ENCODE measurements around the gene EHMT1. TPM values are rescaled to one million over a fixed set of nuclear protein-coding genes. Genes with fewer than 3 reads are reported as not detected.

Gene EHMT1
- polyA plus RNA-seq, 1 of the 3 experiments (the other 2 are of a cell fraction) = 39.5 TPM

- Histone ChIP-seq H3K4me1 (ENCODE audit: control insufficient read depth in 1 of 2, insufficient read depth in 2 of 2, low read depth in 1 of 2, low read length in 1 of 2) (no peaks in the 10 kb centered on the region), H3K4me2 (no peak overlapping the region), H3K27me3 (ENCODE audit: insufficient read depth) (no peaks in the 10 kb centered on the region), H3K27ac (ENCODE audit: low read depth in 2 of 2, low read length in 1 of 2) (no peak overlapping the region; a peak in 1 of 4 replicates), H3K36me3 (replicated peaks in 1 of 2; ENCODE audit: control insufficient read depth in 1 of 2, insufficient read depth in 2 of 2, low read length in 1 of 2) (peaks cover 9 to 13% of the 10 kb centered on the region in 2 experiments), H3K9ac (no peak overlapping the region), H3K79me2 (ENCODE audit: insufficient read depth) (peaks cover 66% of the 10 kb centered on the region), H2AFZ (ENCODE audit: low read depth) (no peak overlapping the region), H3K9me3 (no peaks in the 10 kb centered on the region), H3K9me2 (no peaks in the 10 kb centered on the region), H4K20me1 (ENCODE audit: insufficient read depth) (peaks cover 19% of the 10 kb centered on the region), H3K4me3 (ENCODE audit: low read depth in 2 of 2, low read length in 1 of 2) (no peak overlapping the region), H3F3A (replicated peaks; ENCODE audit: insufficient read depth) (peaks cover 8% of the 10 kb centered on the region)
- TF ChIP-seq FOXJ3 (CRISPR knock-in tag; IDR thresholded peaks at IDR 0.05) (no peak), GATA2 (CRISPR knock-in tag; IDR thresholded peaks at IDR 0.05) (no peak), FOSL2 (IDR thresholded peaks at IDR 0.05; ENCODE audit: borderline replicate concordance, low read depth) (no peak), NFIC (IDR thresholded peaks at IDR 0.05; ENCODE audit: borderline replicate concordance) (no peak), MEF2A (IDR thresholded peaks at IDR 0.05; ENCODE audit: borderline replicate concordance, low read depth) (no peak), MAX (IDR thresholded peaks at IDR 0.05; ENCODE audit: low read depth) (no peak), POLR2AphosphoS5 (IDR thresholded peaks at IDR 0.05; ENCODE audit: low read depth, low read length) (no peak), EZH2phosphoT487 (IDR thresholded peaks at IDR 0.05; ENCODE audit: borderline replicate concordance, low read depth) (no peak)
- CTCF ChIA-PET = no interaction called here
- POLR2A ChIA-PET = no interaction called here
- 95% methylated on average over 10 of the region's 15 CpGs for WGBS (ENCODE audit: low lambda C conversion rate)
- DNase-seq = no peak
Observed at GRCh38 chr9:137723783-137724445, 105.1 kb downstream of the EHMT1 start.

DNA sequence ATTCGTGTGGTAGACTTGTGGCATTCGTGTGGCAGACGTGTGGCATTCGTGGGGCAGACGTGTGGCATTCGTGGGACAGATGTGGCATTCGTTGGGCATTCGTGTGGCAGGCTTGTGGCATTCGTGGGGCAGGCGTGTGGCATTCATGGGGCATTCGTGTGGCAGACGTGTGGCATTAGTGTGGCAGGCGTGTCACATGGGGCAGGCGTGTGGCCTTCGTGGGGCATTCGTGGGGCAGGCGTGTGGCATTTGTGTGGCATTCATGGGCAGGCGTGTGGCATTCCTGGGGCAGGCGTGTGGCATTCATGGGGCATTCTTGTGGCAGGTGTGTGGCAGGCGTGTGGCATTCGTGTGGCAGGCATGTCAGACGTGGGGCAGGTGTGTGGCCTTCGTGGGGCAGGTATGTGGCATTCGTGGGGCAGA, 106.0 kb downstream of the EHMT1 start:
- Histone ChIP-seq H3K9ac (no peak overlapping the region), H3K36me3 (replicated peaks in 1 of 2; ENCODE audit: control insufficient read depth in 1 of 2, insufficient read depth in 2 of 2, low read length in 1 of 2) (peaks cover 13 to 17% of the 10 kb centered on the region in 2 experiments), H3K4me1 (ENCODE audit: control insufficient read depth in 1 of 2, insufficient read depth in 2 of 2, low read depth in 1 of 2, low read length in 1 of 2) (no peaks in the 10 kb centered on the region), H3K4me2 (no peak overlapping the region), H3K9me3 (no peaks in the 10 kb centered on the region), H3K4me3 (ENCODE audit: low read depth in 2 of 2, low read length in 1 of 2) (no peak overlapping the region), H4K20me1 (ENCODE audit: insufficient read depth) (peaks cover 19% of the 10 kb centered on the region), H3K9me2 (no peaks in the 10 kb centered on the region), H2AFZ (ENCODE audit: low read depth) (no peak overlapping the region), H3K79me2 (ENCODE audit: insufficient read depth) (peaks cover 71% of the 10 kb centered on the region), H3F3A (replicated peaks; ENCODE audit: insufficient read depth) (peaks cover 8% of the 10 kb centered on the region), H3K27ac (ENCODE audit: low read depth in 2 of 2, low read length in 1 of 2) (no peak overlapping the region), H3K27me3 (ENCODE audit: insufficient read depth) (no peaks in the 10 kb centered on the region)
- DNase-seq = no peak
- ChIA-PET POLR2A (no interaction called here), CTCF (interaction anchor here (0.7 kb wide), 1 partner anchor 462 kb away, joined by 3 read pairs; no protein-coding TSS in a partner anchor)
- TF ChIP-seq PBX3 (IDR thresholded peaks at IDR 0.05) (no peak), RAD21 (IDR thresholded peaks at IDR 0.05; ENCODE audit: low read length) (no peak), FOXJ3 (CRISPR knock-in tag; IDR thresholded peaks at IDR 0.05) (no peak), ELF1 (IDR thresholded peaks at IDR 0.05) (no peak)
- TF ChIP-seq, protein P1, sequence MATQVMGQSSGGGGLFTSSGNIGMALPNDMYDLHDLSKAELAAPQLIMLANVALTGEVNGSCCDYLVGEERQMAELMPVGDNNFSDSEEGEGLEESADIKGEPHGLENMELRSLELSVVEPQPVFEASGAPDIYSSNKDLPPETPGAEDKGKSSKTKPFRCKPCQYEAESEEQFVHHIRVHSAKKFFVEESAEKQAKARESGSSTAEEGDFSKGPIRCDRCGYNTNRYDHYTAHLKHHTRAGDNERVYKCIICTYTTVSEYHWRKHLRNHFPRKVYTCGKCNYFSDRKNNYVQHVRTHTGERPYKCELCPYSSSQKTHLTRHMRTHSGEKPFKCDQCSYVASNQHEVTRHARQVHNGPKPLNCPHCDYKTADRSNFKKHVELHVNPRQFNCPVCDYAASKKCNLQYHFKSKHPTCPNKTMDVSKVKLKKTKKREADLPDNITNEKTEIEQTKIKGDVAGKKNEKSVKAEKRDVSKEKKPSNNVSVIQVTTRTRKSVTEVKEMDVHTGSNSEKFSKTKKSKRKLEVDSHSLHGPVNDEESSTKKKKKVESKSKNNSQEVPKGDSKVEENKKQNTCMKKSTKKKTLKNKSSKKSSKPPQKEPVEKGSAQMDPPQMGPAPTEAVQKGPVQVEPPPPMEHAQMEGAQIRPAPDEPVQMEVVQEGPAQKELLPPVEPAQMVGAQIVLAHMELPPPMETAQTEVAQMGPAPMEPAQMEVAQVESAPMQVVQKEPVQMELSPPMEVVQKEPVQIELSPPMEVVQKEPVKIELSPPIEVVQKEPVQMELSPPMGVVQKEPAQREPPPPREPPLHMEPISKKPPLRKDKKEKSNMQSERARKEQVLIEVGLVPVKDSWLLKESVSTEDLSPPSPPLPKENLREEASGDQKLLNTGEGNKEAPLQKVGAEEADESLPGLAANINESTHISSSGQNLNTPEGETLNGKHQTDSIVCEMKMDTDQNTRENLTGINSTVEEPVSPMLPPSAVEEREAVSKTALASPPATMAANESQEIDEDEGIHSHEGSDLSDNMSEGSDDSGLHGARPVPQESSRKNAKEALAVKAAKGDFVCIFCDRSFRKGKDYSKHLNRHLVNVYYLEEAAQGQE (IDR thresholded peaks at IDR 0.05; ENCODE audit: low read depth, low read length) = no peak
- 97% methylated on average over 24 of the region's 24 CpGs for WGBS (ENCODE audit: low lambda C conversion rate)
